Keratinocyte (primary cell): ENCODE measurements around the gene UNK. TPM values are rescaled to one million over a fixed set of nuclear protein-coding genes. Genes with fewer than 3 reads are reported as not detected.

Source experiments
- DNase-seq: peaks from one replicate; pipeline ENCODE4 v3.0.0-alpha.2; 2011; ENCODE audit warnings: low read depth, missing footprints, low spot score
- FAIRE-seq: peaks from 2 replicates; lab custom pipeline; 2011; peaks lifted over from hg19 to GRCh38; lab: Jason Lieb, UNC
- H2AFZ ChIP-seq: 2 replicates; pipeline ENCODE4 v1.6.0; 2012; ENCODE audit warnings: low read length, control low read depth, inconsistent platforms; ENCODE audit not compliant: control insufficient read depth
- H3K27ac ChIP-seq: 2 replicates; pipeline ENCODE4 v1.5.1; 2011; ENCODE audit warnings: low read length; ENCODE audit not compliant: control insufficient read depth, insufficient read depth
- H3K27me3 ChIP-seq: 3 replicates; pipeline ENCODE4 v1.6.0; 2011; ENCODE audit warnings: low read length; ENCODE audit not compliant: control insufficient read depth, insufficient read depth; ENCODE audit errors: extremely low read depth
- H3K36me3 ChIP-seq, 2 experiments: 2 replicates in 1 of 2; 3 replicates in 1 of 2; pipeline ENCODE4 v1.5.1; 2011; ENCODE audit warnings: low read length in 2 of 2, mild to moderate bottlenecking in 1 of 2; ENCODE audit not compliant: control insufficient read depth in 2 of 2, insufficient read depth in 2 of 2; ENCODE audit errors: extremely low read depth in 1 of 2
- H3K4me1 ChIP-seq: 3 replicates; pipeline ENCODE4 v1.5.1; 2011; ENCODE audit warnings: low read length; ENCODE audit not compliant: control insufficient read depth, insufficient read depth; ENCODE audit errors: extremely low read depth
- H3K4me2 ChIP-seq: 3 replicates; pipeline ENCODE4 v1.6.0; 2011; ENCODE audit warnings: low read depth, low read length; ENCODE audit not compliant: control insufficient read depth, insufficient read depth; ENCODE audit errors: extremely low read depth
- H3K4me3 ChIP-seq, 3 experiments: fragments of 200-600 bp in 1 of 3; sonication (generic) in 1 of 3; 2 replicates in 2 of 3; 3 replicates in 1 of 3; pipeline ENCODE4 v1.5.1; 2011 to 2016; ENCODE audit warnings: low read length in 3 of 3, mild to moderate bottlenecking in 3 of 3, control low read depth in 2 of 3, inconsistent platforms in 1 of 3, low read depth in 1 of 3, mixed read lengths in 1 of 3, mixed run types in 1 of 3, moderate library complexity in 1 of 3; ENCODE audit not compliant: control insufficient read depth in 2 of 3, insufficient read depth in 2 of 3; ENCODE audit errors: extremely low read depth in 1 of 3
- H3K79me2 ChIP-seq: 2 replicates; pipeline ENCODE4 v1.6.0; 2012; ENCODE audit warnings: low read length; ENCODE audit not compliant: control insufficient read depth, insufficient read depth
- H3K9ac ChIP-seq: 3 replicates; pipeline ENCODE4 v1.6.0; 2011; ENCODE audit warnings: low read length; ENCODE audit not compliant: control insufficient read depth, insufficient read depth; ENCODE audit errors: extremely low read depth
- H3K9me1 ChIP-seq: 3 replicates; pipeline ENCODE4 v1.6.0; 2011; ENCODE audit warnings: low read length; ENCODE audit not compliant: control insufficient read depth, insufficient read depth; ENCODE audit errors: extremely low read depth
- H3K9me3 ChIP-seq: 2 replicates; pipeline ENCODE4 v1.5.1; 2012; ENCODE audit warnings: low read depth, low read length; ENCODE audit not compliant: control insufficient read depth
- H4K20me1 ChIP-seq: 3 replicates; pipeline ENCODE4 v1.6.0; 2011; ENCODE audit warnings: low read length; ENCODE audit not compliant: control insufficient read depth, insufficient read depth; ENCODE audit errors: extremely low read depth
- EZH2 ChIP-seq: IDR thresholded peaks from one replicate; pipeline ENCODE4 v1.6.1; 2012; ENCODE audit warnings: inconsistent platforms, mild to moderate bottlenecking, low read length, moderate library complexity
- dilution Hi-C: fragments of 300-500 bp; cut with MboI; formaldehyde crosslinking; loops from one replicate; pipeline ENCODE4 v1.7.0; 2020; ENCODE audit warnings: low sequenced_read_pairs; ENCODE audit not compliant: extremely low pct_ligation_motif_present
- polyA plus RNA-seq, 5 experiments: library from polyadenylated mRNA; depleted of rRNA in 3 of 5; stranded (reverse) in 3 of 5; stranded (forward) in 1 of 5; unstranded in 1 of 5; fragments of >200 nt; gene quantifications; 1 replicate in 1 of 5; 2 replicates in 3 of 5; 3 replicates in 1 of 5; pipeline versions ENCODE4 v1.2.1 to v1.2.3, GENCODE V29; 2011 to 2012; ENCODE audit warnings: missing spikeins in 2 of 5, low read depth in 1 of 5, low replicate concordance in 1 of 5
- TF ChIP-seq, protein P1 (sequence below), 3 experiments: IDR thresholded peaks in 1 of 3; conservative IDR thresholded peaks in 1 of 3; optimal IDR thresholded peaks in 1 of 3; 2 replicates in 2 of 3; 3 replicates in 1 of 3; pipeline versions ENCODE3 to v1.5.1; 2011; ENCODE audit warnings: low read length in 3 of 3, mild to moderate bottlenecking in 3 of 3, moderate library complexity in 2 of 3, control low read depth in 1 of 3, inconsistent platforms in 1 of 3; ENCODE audit not compliant: insufficient read depth in 2 of 3; ENCODE audit errors: extremely low read depth in 1 of 3

UNK gene
- polyA plus RNA-seq, 1 donor (not counting 4 experiments of a cell fraction or from before 2014, with no cell fraction given): 13.0 TPM

GRCh38 chr17:75823257-75824041 lies 38.8 kb downstream of the UNK start:
- dilution Hi-C loops: no loop called here
- Histone ChIP-seq H3K4me1 (peaks cover 14% of the 10 kb centered on the region), H3K9me1 (no peaks in the 10 kb centered on the region), H3K27ac (no peak overlapping the region), H4K20me1 (no peaks in the 10 kb centered on the region), H3K79me2 (no peaks in the 10 kb centered on the region), H3K9me3 (no peaks in the 10 kb centered on the region), H3K36me3 (peaks cover 11 to 16% of the 10 kb centered on the region in 2 experiments), H3K27me3 (no peaks in the 10 kb centered on the region), H3K4me3 (no peak overlapping the region), H3K4me2 (no peak overlapping the region), H3K9ac (no peak overlapping the region), H2AFZ (no peak overlapping the region)
- DNase-seq (no peak), FAIRE-seq (no peak)
- TF ChIP-seq EZH2: no peak
- TF ChIP-seq, protein P1, sequence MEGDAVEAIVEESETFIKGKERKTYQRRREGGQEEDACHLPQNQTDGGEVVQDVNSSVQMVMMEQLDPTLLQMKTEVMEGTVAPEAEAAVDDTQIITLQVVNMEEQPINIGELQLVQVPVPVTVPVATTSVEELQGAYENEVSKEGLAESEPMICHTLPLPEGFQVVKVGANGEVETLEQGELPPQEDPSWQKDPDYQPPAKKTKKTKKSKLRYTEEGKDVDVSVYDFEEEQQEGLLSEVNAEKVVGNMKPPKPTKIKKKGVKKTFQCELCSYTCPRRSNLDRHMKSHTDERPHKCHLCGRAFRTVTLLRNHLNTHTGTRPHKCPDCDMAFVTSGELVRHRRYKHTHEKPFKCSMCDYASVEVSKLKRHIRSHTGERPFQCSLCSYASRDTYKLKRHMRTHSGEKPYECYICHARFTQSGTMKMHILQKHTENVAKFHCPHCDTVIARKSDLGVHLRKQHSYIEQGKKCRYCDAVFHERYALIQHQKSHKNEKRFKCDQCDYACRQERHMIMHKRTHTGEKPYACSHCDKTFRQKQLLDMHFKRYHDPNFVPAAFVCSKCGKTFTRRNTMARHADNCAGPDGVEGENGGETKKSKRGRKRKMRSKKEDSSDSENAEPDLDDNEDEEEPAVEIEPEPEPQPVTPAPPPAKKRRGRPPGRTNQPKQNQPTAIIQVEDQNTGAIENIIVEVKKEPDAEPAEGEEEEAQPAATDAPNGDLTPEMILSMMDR (optimal IDR thresholded peaks at IDR 0.05 in 1 of 3, IDR thresholded peaks at IDR 0.05 in 1 of 3, conservative IDR thresholded peaks at IDR 0.05 in 1 of 3; ENCODE audit: extremely low read depth in 1 of 3, insufficient read depth in 2 of 3, low read length in 3 of 3): no peak

DNA sequence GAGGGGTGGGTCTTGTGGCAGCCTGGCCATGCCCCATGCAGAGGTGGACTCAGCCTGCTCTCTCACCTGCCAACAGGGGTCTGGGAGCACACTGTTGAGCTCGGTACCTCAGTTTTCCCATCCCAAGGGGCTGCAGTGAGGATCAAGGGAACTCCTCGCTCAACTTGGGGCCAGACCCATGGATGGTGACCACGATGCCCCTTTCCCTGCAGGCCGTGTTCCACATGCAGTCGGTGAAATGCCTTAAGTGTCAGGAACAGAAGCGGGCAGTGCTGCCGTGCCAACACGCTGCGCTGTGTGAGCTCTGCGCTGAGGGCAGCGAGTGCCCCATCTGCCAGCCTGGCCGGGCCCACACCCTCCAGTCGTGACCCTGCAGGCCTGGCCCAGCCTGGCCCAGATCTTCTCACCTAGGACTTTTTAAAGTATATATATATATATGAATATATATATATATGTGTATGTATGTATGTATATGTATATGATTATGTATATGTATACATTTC lies 39.5 kb downstream of the UNK start:
- no peak overlapping the region for H3K27ac ChIP-seq
- H3K9ac ChIP-seq: no peak overlapping the region
- no peak overlapping the region for H2AFZ ChIP-seq
- no peak overlapping the region for H3K4me3 ChIP-seq
- no peaks in the 10 kb centered on the region for H3K9me3 ChIP-seq
- DNase-seq: no peak
- H3K27me3 ChIP-seq: no peaks in the 10 kb centered on the region
- no peak for TF ChIP-seq EZH2
- TF ChIP-seq, protein P1 (optimal IDR thresholded peaks at IDR 0.05 in 1 of 3, IDR thresholded peaks at IDR 0.05 in 1 of 3, conservative IDR thresholded peaks at IDR 0.05 in 1 of 3; ENCODE audit: extremely low read depth in 1 of 3, insufficient read depth in 2 of 3, low read length in 3 of 3): no peak
- no peak for FAIRE-seq
- H3K36me3 ChIP-seq: peaks cover 11% of the 10 kb centered on the region in 2 experiments
- H3K9me1 ChIP-seq: no peaks in the 10 kb centered on the region
- H3K4me2 ChIP-seq: no peak overlapping the region
- dilution Hi-C loops: no loop called here
- H4K20me1 ChIP-seq: no peaks in the 10 kb centered on the region
- peaks cover 14% of the 10 kb centered on the region for H3K4me1 ChIP-seq
- no peaks in the 10 kb centered on the region for H3K79me2 ChIP-seq
